Stimulated activated CD8-positive, alpha-beta memory T cell treated with anti-CD3 and anti-CD28 coated beads, Interleukin-4, amount 100 ng/mL, for 1 hour (primary cell): Measurements from ENCODE around the gene ADAM12.

Source experiments
- DNase-seq, 2 donors: peaks; one replicate each; pipeline ENCODE4 v3.0.0-alpha.2; 2020; ENCODE audit warnings: low read depth in 2 of 2, low spot score in 1 of 2

ADAM12 gene

DNA sequence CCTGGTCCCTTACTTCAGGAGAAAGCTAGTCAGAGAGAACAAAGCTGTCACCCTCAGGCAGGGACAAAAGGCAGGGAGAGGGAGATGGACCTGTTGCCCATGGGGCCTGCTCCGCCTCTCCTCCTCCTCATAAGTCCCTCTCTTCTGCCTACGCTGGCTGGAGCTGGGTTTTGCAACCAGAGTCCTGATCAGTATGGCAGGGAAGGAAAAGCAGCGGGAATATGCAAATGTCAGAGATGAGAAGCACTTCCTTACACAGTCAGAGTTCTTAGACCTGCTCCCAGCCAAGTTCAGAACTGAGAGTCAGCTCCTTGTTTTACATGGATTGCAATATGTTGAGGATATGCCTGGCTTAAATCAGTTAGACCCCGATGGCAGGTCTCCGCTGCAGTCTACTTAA, 231.1 kb downstream of the ADAM12 start:
- no peak for DNase-seq

DNA sequence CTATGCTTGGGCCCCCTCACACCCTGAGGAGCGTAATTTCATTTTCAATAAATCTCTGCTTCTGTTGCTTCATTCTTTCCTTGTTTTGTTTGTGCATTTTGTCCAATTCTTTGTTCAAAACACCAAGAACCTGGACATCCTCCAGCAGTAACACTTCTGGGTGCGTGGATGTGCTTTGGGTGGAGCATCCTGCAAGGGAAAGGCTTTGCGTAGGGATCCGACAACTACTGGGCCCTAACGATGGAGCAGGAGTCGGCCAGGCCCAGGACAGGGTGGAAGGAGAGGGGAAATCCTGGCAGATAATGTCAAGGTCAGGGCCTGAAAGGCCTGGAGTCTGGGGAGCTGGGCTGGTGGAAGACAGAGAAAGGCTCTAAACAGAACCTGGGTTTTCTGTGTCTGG, 231.8 kb downstream of the ADAM12 start:
- no peak for DNase-seq

DNA sequence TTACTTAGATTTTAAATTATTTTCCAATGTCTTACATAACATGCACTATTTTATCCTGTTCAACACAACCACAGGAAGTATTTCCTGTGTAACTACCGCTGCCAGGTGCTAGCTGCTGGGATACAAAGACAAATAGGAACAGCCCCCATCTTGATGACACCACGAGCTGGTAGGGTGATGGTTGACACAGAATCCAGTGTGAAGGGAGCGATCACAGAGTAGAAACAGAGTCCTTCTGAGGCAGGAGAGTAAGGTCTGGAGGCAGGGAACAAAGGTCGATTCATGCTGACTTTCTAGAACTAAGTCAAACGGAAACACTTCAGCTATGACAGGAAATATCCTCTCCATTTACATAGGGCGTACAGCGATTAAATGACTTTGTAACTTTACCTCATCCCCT, 232.3 kb downstream of the ADAM12 start:
- DNase-seq: no peak

DNA sequence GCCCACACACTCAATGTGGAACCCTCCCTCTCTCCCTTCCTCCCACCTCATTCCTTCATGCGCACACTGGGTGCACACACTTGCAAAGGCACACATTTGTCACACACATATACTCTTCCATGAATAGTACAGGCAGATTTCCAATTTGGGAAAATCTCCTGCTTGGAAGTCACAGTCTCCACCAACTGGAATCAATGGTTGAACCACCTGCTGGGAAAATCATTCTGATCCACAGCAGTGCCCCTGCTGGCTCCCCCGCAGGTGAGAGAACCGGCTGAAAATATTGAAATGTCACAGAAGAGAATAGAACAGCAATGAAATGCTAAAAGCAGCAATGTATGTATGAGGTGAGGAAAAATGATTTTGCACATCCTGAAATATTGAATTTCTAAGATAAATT, 232.7 kb downstream of the ADAM12 start:
- no peak for DNase-seq

DNA sequence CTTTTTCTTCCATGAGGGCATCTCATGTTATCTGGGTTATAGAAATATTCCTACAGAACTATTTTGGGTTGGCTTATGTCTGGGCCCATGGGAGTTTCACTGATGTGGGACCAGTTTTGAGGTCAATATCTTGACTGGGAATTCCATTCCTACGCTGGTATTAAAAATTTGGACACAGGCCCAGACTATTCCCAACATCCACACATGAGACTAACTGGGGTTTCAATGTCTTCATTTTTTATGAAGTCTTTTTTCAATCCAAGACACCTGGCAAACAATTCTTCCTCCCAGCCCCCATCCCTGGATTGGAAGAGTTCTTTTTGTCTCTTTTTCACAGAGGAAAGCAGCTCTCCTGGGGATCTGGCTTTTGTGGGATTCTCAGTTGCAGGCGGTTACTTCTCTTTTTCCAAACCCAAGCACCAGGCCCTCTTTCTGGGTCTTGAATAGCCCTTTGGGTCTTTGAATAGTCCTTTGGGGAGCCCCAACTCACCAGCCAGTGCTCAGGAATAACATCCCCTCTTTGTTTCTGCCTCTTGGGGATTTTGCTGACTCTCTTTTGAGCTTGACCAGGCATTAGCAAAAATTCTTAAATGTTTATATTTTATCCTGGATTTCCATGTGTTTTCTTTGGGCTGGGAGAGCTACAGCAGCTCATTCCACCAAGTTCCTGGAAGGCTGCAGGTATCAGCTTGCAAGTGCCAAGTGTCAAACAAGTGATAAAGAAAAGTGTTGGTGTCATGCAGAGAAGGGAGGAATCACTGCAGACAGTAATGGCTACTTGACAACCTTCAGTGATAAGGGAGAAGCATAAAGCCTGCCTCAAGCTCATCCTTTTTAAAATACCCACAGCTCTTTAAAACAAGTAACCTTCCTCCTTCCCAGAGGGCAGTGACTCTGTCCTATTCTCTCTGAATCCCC, 234.3 kb downstream of the ADAM12 start:
- DNase-seq: no peak

DNA sequence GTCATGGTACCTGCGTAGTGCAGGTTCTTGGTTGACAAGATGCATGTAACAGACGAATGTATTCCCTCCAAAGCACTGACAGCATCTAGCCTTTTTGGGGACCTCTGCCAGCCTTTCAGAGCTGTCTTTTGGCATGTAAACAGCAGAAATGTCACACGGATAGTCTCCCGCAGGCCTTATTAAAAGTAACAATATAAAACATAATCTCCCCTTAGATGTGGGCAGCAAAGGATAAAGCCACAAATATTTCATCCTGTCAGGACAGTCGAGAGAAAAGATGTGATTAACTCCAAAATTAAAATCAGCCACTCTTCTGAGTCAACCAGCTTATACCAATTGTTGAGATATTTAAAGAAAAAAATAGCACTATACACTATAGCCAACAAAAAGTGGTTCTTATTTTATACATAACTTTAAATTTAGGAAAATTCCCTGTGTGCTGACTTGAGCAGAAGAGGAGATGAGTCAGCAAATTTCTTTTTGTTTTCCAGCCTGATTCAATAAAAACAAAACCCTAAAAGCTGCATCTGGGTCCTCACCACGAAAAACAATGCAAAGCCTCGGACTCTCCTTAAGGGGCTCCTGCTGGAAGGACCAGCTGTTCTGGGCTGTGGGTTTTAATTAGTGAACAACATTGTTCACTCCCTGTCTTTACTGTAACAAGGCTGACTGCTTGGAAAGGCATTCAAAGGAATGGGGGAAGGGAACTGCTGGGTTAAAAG, 240.2 kb downstream of the ADAM12 start:
- DNase-seq: no peak

DNA sequence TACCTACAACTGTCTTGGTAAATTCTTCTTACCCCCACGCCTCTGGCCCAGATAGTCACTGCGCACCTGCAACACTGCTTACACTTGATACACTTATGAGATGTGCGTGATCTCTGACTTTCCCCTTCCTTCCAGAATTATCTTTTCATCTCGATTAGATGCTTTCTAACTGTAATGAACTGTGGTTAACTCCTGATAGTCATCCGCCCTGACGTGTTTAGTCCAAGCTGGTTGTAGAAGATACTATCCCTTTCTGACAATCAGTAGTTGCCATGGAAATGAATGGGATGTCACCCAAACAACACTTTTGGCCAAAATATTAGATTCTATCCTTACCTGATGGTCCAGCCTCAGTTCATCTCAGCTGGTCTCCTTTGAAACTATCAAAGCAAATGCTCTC, 241.5 kb downstream of the ADAM12 start:
- DNase-seq: no peak

DNA sequence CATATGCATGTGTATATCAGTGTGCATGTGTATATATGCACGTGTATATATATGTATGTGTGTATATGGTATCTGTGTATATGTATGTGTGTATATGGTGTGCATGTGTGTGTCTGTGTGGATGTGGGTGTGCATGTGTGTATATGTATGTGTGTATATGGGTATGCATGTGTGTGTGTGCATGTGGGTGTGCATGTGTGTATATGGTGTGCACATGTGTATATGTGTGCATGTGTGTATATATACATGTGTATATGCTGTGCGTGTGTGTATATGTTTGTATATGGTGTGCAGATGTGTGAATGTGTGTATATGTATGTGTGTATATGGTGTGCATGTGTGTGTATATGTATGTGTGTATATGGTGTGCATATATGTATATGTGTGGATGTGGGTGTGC, 245.2 kb downstream of the ADAM12 start:
- DNase-seq: no peak

DNA sequence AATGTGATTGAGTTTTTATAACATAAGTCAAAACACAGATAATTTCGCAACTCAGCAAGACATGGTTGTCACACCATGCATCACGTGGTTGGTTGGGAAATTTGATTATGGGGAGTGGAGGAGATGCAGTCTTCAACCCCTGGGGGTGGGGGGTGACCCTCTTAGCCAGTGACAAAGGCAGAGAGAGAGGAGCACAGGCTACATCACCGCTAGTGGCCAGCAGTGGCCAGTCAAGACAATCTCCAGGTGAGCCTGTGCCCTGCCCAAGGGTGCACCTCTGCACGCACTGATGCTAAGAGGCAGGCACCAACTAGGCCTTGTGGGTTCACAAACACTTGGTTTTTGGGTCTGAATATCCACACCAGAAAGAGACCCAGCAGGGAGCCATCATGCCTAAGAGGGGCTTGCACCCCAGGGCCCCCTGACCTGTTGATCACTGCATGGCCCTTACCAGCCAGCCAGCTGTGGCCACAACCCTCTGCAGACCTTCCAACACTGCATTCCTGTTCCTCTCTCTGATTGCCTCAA, 247.5 kb downstream of the ADAM12 start:
- DNase-seq: no peak

DNA sequence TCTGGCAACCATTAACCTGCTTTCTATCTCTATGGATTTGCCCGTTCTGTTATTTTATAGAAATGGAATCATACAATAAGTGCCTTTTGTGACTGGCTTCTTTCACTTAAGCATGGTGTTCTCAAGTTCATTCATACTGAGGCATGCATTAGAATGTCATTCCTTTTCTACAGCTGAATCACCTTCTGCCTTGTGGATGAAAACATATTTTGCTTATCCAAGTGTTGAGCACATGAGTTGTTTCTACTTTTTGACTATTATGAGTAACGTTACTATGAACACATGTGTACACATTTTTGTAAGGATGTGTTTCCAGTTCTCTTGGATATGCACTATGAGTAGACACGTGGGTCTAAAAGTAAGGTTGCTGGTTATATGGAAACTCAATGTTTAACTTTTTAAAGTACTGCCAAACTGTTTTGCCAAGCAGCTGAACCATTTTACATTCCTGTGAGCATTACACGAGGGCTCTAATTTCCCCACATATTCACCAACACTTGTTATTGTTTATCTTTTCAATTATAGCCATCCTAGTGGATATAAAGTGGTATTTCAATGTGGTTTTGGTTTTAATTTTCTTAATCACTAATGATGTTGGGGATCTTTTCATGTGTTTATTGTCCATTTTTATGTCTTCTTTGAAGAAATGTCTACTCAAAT, 250.6 kb downstream of the ADAM12 start:
- DNase-seq: no peak

DNA sequence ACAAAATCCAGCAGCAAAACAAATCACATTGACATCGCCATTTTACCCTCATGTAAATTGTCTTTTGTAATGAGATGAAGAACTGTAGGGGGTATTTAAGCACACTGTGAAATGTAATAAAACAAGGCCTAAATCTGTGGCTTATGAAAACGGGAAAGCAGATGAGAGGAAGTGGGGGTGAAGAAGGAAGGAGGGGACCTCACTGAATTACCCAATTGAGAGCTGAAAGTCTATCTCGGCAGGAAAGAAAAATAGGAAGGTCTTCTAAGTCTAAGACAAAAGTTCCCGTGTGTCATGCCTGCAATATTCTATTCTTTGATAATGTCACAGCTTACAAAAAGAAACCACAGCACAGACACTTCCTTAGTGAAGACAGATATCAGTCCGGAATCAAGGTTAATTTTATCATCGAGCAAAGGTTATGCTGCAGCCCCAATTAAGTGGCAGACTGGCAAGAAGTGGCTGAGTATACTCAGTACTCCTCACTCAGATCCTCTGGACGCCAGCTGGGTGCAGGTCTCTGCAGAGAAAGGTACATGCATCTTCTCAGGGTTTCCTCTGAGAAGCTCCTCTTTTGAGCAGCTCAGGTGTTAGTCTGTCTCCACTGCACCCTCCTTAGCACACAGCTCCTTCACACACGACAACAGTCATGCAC, 252.2 kb downstream of the ADAM12 start:
- no peak for DNase-seq

DNA sequence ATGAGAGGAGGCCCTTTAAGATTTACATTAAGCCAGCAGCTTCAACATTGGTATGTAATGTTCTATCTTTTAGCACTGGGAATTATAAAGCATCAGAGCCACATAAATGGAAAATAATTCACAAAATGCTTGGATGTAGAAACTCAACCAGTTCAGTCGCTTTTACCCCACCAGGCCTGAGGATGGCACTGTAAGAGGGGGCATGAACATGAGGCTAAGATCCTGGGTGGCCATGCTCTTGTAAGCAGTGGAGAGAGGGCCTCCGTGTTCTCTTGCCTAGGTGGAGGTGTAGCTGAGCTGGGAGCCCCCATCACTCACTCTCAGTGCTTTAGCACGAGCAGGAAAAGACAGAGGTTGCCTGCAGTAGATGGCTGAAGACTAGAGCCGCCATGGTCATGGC, 253.1 kb downstream of the ADAM12 start:
- DNase-seq: no peak

DNA sequence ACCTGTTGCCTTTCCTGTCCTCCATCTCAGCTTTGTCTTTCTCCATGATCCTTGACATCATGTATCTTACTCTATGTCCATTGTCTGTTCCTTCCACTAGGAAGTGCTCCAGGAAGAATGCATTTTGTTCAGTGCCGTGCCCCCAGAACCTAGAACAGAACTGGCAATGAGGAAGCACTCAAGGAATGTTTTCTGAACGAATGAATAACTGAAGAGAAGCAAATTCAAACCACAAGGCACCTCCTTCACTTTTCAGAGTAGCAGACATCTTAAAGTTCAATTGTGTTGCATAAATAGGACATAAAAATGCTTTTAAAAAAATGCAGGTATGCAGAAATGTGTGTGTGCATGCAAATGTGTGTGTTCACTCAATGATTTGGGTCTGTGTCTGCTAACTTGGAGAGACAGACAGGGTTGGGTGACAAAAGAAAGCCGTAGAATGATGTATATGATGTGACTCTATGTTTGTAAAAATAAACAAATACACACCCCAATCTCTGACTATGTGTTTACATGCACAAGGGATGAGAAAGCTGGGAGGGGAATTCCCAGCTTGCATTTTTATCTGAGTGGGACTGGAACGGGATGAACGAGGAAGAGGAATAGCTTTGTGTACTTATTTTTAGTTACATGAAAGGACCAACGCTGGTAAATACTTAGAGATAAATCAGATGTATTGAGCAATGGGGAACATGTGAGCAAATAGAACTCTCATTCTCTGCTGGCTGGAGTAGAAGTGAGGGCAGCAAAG, 254.2 kb downstream of the ADAM12 start:
- DNase-seq: no peak

DNA sequence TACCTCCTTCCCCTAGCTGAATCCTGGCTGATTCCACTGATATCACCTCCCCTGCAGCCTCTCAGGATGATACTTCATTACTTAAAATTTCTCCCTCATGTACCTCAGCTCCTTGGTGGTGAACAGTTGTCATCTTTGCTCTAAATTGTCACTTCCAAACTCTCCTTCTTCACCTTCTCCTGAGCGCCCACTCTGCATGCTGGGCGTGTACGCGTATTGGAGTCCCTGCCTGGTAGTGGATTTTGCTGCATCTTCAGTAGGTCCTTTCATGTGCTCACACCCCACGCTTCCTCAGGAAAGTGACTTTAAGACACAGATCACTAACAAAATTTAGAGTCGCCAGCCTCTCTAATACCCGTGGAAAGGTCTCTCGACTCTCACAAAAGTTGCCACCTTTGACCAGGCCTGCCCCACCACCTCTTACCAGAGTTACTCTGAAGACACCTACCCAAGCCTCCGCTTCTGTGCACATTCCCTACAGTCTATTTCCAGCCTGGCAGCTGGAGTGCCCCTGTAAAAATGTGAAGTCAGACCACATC, 255.1 kb downstream of the ADAM12 start:
- no peak for DNase-seq

DNA sequence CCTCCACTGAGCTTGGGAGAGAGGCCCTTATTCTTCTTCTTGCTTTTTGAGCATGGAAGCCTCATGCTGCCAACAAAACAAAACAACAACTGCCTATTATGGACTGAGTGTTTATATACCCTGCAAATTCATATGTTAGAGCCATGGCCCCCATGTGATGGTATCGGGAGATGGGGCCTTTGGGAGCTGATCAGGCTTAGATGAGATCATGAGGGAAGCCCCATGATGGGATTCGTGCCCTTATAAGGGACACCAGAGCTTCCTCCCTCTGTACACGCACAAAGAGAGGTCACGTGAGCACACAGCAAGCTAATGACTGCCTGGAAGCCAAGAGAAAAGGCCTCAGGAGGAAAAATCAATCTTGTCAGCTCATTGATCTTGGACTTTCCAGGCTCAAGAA, 256.9 kb downstream of the ADAM12 start:
- DNase-seq: no peak

DNA sequence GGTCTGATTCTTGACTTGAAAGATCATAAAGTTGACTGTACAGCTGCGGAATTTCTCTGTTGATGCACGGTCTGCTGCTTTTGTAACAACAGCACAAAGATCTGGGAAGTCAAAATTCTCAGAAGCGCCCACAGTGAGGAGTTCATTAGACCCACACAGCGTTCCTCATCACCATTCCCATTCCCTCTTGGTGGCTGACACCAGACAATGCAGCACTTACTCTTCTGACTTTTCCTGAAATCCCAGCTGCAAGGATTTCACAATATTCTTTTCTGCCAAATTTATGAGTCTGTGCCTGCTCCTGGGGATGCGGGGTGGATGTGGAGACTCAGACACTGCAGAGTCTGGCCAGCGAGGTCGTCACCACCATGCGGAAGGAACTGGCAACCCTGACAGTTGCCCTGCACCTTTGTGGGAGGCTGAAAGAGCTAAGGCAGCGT, 258.0 kb downstream of the ADAM12 start:
- no peak for DNase-seq

DNA sequence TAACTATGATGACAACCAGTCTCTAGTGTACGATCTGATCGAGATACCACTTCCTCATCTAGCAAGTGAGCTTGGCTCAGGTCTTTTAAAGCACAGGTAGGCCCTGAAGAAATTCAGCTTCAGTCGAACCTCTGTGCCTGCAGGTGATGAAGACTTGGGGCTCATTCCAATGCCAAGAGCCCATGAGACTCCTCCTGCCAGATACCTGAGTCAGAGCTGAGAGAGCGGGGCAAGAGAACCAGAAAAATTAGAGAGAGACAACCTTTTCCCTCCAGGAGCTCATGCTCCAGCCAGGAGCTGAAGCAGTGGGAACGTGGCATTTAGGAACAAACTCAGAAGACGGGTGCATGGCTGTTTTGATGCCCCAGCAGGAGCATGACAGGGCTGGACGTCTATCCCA, 259.3 kb downstream of the ADAM12 start:
- DNase-seq: no peak

DNA sequence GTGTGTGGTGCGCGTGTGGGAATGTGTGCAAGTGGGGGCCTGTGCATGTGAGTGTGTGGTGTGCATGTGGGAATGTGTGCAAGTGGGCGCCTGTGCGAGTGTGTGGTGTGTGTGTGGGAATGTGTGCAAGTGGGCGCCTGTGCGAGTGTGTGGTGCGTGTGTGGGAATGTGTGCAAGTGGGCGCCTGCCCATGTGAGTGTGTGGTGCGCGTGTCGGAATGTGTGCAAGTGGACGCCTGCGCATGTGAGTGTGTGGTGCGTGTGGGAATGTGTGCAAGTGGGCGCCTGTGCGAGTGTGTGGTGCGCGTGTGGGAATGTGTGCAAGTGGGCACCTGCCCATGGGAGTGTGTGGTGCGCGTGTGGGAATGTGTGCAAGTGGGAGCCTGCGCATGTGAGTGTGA, 259.7 kb downstream of the ADAM12 start:
- no peak for DNase-seq

DNA sequence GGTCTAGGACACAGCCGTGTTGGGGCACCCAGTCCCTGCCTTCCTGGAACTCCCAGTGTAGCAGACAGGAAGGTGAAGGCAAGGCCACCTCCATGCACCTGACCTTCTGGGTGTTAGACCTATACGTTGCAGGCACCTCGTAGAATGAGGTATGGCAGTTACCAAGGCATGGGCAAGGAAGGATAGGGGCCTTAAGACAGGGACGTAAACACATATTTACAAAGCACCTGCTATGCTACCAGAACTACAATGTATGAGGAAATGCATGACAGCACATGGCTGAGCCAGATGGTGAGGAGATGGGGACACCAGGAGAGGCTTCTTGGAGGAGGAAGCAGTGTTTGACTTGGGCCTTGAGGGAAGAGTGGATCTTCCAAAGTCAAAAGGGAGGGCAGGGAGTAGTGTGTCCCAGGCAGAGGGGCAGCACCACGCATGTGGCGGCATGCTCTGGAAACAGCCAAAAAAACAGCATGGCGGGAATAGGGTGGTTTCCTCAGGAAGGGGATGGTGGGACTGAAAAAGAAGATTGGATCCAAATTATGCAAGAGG, 260.7 kb downstream of the ADAM12 start:
- DNase-seq: no peak

DNA sequence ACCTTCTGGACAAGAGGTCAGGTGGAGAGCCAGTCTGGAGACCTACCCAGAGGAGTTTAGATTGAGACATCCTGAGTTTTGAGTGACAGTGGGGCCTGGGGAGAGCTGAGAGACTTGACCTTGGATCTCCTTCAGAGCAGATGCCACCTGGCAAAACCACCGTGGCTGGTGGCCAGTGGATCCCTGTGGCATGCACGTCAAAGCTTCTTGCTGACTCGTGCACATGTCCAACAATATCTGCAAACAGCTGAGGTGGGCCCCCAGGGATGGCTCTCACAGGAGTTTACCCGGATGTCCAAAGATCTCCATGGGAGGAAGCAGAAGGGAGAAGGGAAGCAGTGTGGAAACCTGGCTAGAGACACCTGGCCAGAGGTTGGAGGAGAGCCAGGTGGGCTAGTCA, 261.4 kb downstream of the ADAM12 start:
- DNase-seq: no peak
